GM18526 (cell line): ENCODE results near the gene WDR59.

Source experiments
- POLR2A ChIP-seq: IDR thresholded peaks from 3 replicates; pipeline ENCODE4 v1.6.1; 2011; ENCODE audit not compliant: insufficient read length; ENCODE audit errors: extremely low read depth

Gene WDR59

GRCh38 chr16:75014318-75014717, 29.4 kb upstream of the WDR59 start:
- TF ChIP-seq POLR2A: no peak

GRCh38 chr16:75012380-75013081, 27.6 kb upstream of the WDR59 start:
- TF ChIP-seq POLR2A: no peak

GRCh38 chr16:75011634-75012307, 26.8 kb upstream of the WDR59 start:
- peak; percentile 23 for TF ChIP-seq POLR2A

- TF ChIP-seq POLR2A: no peak
These were observed 25.5 kb upstream of the WDR59 start for GRCh38 chr16:75010427-75010826.

- TF ChIP-seq POLR2A: no peak
These were observed 22.5 kb upstream of the WDR59 start for GRCh38 chr16:75007443-75007842.

GRCh38 chr16:75005697-75006096, 20.8 kb upstream of the WDR59 start:
- TF ChIP-seq POLR2A: no peak

- TF ChIP-seq POLR2A: no peak
These were observed 19.5 kb upstream of the WDR59 start for GRCh38 chr16:75004460-75004859.

GRCh38 chr16:75003931-75004330, 19.0 kb upstream of the WDR59 start:
- TF ChIP-seq POLR2A: no peak

- TF ChIP-seq POLR2A: no peak
These were observed 17.6 kb upstream of the WDR59 start for GRCh38 chr16:75002474-75002873.

- no peak for TF ChIP-seq POLR2A
These were observed 15.7 kb upstream of the WDR59 start for GRCh38 chr16:75000481-75001081.

- TF ChIP-seq POLR2A: no peak
These were observed 14.9 kb upstream of the WDR59 start for GRCh38 chr16:74999609-75000480.

- TF ChIP-seq POLR2A: no peak
These were observed 14.3 kb upstream of the WDR59 start for GRCh38 chr16:74999219-74999608.

- TF ChIP-seq POLR2A: peak; percentile 38
These were observed 13.7 kb upstream of the WDR59 start, which contains the start of gene ZNRF1 for GRCh38 chr16:74998481-74999218. Gene ZNRF1 (plus strand): TSS chr16:74999024. CDS start chr16:74999672, 648 bp downstream.

GRCh38 chr16:74997042-74997491, 12.1 kb upstream of the WDR59 start:
- no peak for TF ChIP-seq POLR2A
